Measurements from ENCODE around the gene DIAPH1.

The DIAPH1 gene

DNA sequence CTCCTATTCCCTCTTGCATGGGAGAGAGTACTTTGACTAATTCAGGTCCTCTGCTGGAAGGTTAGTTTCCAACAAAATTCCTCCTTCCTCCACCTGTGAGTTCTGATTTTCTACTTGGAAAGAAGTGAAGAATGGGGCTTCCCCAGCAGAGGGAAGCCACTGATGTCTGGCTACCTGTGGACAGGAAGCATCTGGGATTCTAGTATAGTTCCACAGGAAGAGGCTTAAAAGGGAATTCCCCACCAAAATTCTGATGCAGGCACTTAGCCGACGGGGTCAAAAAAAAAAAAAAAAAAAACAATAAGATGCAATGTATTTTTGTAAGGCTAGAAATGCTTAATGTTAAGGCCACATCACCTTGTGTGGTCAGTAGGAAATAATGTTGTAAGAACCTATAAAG, 96.5 kb downstream of the DIAPH1 start:
- no peaks in the 10 kb centered on the region for H3K9me3 ChIP-seq
- H3K4me1 ChIP-seq = peaks cover 18% of the 10 kb centered on the region
- no peaks in the 10 kb centered on the region for H3K27me3 ChIP-seq
- TF ChIP-seq, protein P1, sequence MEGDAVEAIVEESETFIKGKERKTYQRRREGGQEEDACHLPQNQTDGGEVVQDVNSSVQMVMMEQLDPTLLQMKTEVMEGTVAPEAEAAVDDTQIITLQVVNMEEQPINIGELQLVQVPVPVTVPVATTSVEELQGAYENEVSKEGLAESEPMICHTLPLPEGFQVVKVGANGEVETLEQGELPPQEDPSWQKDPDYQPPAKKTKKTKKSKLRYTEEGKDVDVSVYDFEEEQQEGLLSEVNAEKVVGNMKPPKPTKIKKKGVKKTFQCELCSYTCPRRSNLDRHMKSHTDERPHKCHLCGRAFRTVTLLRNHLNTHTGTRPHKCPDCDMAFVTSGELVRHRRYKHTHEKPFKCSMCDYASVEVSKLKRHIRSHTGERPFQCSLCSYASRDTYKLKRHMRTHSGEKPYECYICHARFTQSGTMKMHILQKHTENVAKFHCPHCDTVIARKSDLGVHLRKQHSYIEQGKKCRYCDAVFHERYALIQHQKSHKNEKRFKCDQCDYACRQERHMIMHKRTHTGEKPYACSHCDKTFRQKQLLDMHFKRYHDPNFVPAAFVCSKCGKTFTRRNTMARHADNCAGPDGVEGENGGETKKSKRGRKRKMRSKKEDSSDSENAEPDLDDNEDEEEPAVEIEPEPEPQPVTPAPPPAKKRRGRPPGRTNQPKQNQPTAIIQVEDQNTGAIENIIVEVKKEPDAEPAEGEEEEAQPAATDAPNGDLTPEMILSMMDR (IDR thresholded peaks at IDR 0.05; ENCODE audit: low read depth, low read length) = no peak
- peaks cover 68% of the 10 kb centered on the region for H3K36me3 ChIP-seq
- DNase-seq = no peak
- no peak overlapping the region for H3K4me3 ChIP-seq (ENCODE audit: low read depth, low read length)

DNA sequence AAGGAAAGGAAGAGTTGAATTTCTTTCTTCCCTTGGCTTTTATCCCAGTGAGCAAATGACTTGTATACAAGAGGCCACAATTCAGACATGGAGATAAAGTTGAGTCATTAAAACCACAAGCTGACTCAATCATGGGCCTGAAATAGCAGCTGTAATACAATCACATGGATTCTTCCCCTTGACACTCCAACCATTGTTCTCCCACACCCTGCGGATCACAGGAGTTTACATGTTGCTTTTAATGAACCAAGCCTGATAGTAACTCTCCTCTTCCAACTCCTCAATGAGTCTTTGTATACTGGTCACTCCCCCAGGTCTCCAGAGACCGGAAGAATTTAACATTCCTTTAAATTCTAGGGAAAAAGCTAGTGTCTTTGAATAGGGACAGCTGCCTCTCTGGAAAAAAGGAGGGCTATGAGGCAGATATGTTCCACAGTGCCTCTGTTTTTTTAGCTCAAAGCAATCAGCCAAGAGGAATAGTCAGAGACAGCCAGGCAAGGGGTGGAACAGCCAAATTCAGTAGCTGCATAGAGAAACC, 97.5 kb downstream of the DIAPH1 start:
- Histone ChIP-seq H3K4me3 (ENCODE audit: low read depth, low read length) (no peak overlapping the region), H3K9me3 (no peaks in the 10 kb centered on the region), H3K27me3 (no peaks in the 10 kb centered on the region), H3K36me3 (peaks cover 68% of the 10 kb centered on the region), H3K4me1 (peaks cover 17% of the 10 kb centered on the region)
- TF ChIP-seq, protein P1 (IDR thresholded peaks at IDR 0.05; ENCODE audit: low read depth, low read length) = no peak
- no peak for DNase-seq

DNA sequence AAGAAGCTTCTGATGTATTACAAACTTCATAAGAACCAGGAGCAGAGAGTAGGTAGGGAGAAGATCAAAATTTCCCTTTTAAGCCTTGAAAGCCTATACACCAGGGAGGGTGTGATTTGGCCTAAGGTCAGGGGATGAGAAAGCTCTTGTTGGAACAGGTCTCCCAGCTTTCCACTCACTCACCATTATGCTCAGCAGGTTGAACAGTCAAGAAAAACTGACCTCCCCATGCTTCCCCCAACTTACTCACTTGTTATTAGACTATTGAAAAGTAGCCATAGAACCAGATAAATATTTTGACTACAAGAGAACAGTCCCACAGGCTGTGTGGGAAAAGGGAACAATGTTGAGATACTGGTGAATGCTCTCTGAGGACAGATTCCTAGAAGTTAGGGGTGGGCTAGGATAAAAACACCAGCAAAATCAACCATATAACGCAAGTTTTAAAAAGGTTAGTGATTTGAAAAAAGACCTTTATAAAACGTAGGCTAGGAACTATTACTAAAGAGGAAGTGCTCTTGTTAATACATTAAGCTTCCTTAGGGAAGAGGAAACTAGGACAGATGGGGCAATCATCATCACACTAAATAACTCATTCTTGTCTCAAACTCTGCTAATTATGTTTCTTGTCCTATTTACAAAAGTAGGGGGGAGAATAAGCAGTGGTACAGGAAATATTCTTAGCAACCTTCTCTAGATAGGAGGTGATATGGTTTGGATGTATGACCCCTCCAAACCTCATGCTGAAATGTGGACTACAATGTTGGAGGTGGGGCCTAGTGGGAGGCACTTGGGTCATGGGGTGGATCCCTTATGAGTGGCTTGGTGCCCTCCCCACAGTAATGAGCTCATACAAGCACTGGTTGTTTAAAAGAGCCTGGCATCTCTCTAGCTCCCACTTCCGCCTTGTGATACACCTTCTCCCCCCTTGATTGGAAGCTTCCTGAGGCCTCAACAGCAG, 98.9 kb downstream of the DIAPH1 start:
- TF ChIP-seq, protein P1 (IDR thresholded peaks at IDR 0.05; ENCODE audit: low read depth, low read length) = no peak
- Histone ChIP-seq H3K36me3 (peaks cover 70% of the 10 kb centered on the region), H3K4me3 (ENCODE audit: low read depth, low read length) (no peak overlapping the region), H3K27me3 (no peaks in the 10 kb centered on the region), H3K9me3 (no peaks in the 10 kb centered on the region), H3K4me1 (peaks cover 8% of the 10 kb centered on the region)
- no peak for DNase-seq

DNA sequence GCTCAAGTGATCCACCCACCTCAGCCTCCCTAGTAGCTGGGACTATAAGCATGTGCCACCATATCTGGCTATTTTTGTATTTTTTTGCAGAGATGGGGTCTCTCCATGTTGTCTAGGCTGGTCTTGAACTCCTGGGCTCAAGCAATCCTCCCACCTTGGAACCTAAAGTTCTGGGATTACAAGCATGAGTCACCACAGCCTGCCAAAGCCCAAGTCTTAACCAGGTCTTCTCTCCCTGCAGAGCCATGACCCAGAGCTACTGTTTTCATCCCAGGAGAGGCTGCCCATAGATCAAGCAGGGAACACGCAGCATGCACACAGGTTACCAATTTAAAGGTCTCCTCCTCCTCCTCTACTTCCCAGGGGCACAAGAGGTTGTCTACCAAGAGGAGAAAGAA, 100.2 kb downstream of the DIAPH1 start:
- no peaks in the 10 kb centered on the region for H3K27me3 ChIP-seq
- no peak for DNase-seq
- H3K36me3 ChIP-seq = peaks cover 63% of the 10 kb centered on the region
- peaks cover 7% of the 10 kb centered on the region for H3K4me1 ChIP-seq
- TF ChIP-seq, protein P1 (IDR thresholded peaks at IDR 0.05; ENCODE audit: low read depth, low read length) = no peak
- H3K4me3 ChIP-seq (ENCODE audit: low read depth, low read length) = no peak overlapping the region
- no peaks in the 10 kb centered on the region for H3K9me3 ChIP-seq

DNA sequence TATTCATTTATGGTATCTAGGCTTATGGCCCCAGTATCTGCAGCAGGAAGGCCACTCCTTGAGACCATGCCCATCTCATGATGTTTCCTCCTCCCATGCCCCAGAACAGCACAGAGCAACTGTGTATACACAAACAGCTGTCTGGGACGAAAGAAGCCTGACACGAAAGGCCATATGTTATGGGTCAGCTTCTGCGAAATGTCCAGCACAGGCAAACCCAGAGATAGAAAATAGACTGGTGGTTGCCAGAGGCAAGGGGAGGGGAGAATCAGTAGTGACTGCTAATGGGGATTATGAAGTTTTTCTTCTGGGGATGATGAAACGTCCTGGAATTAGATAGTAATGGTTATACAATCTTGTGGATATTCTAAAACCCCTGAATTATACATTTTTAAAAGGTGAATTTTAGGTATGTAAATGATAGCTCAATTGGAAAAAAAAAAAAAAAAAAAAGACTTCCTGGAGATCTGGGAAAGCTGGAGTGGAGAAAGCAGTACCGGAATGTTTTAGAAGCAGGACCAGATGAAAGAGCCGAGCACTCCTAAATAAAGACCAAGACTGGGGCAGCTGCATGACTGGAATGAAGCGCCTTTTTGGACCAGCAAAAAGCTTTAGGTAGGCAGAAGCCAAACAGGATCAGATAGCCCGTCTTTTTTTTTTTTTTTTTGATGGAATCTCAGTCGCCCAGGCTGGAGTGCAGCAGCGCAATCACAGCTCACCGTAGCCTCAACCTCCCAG, 100.8 kb downstream of the DIAPH1 start:
- H3K4me3 ChIP-seq (ENCODE audit: low read depth, low read length) = no peak overlapping the region
- H3K27me3 ChIP-seq = no peaks in the 10 kb centered on the region
- TF ChIP-seq, protein P1 (IDR thresholded peaks at IDR 0.05; ENCODE audit: low read depth, low read length) = no peak
- no peaks in the 10 kb centered on the region for H3K9me3 ChIP-seq
- no peak for DNase-seq
- H3K4me1 ChIP-seq = peaks cover 7% of the 10 kb centered on the region
- H3K36me3 ChIP-seq = peaks cover 59% of the 10 kb centered on the region

Measured in BE2C (cell line).